ENCODE results near the gene MATCAP1. TPM values are rescaled to one million over a fixed set of nuclear protein-coding genes. Genes with fewer than 3 reads are reported as not detected.

Gene MATCAP1
- total RNA-seq, 4 donors from 2014 or later, result 10.1 to 36.9 (median 12.5) TPM

DNA sequence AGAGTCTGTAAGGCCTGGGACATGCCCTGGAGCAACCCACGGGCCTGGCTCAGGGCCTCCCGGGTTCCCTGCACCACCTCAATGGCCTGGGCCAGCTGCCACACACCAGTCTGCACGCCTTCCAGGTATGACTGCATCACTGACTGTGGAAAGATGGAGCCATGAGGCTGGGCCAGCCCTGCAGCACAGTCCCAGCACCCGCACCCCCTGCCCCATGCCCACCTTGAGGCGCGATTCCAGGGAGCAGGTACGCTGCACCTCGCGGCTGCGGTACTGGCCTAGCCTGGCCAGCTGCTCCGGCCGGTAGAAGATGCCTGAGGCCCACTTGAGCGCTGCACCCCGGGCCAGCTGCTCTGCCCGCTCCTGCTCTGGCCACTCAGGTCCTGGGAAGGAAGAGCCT, 5.0 kb upstream of the MATCAP1 start:
- TF ChIP-seq CTCF (IDR thresholded peaks at IDR 0.05; ENCODE audit: low read depth), result no peak

- TF ChIP-seq CTCF (IDR thresholded peaks at IDR 0.05; ENCODE audit: low read depth), result no peak
Measured at GRCh38 chr16:67188323-67188722, 4.6 kb upstream of the MATCAP1 start.

DNA sequence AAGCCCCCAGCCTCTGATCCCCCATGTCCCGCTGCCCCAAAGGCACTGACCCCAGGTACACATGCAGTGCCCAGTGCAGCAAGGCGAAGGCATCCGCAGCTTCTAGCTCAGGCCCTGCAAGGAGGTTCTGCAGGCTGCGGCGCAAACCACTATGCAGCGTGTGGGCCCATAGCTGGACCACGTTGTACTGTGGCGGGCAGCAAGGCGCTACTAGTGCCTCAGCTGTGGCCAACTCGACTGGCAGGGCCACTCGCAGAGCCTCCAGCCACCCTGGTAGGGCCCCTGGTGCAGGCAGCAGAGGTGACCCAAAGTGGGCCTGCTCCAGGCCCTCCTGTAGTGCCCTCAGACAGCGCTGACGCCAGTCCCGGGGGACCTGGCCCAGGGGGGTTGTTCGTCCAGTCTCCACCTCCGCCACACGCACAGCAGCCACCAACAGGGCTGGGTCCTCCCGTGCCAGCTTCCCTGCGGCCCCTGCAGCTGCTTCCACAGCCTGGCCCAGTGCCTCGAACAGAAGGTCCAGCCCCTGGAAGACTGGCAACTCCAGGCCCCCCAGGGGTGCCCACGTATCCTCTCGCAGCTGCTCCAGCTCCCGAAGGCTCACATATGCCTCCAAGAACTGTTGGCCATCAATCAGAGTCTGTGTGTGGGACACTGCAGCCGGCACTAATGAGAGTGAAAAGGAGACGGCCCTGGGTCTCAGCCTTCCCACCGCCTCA, 3.6 kb upstream of the MATCAP1 start:
- no peak for TF ChIP-seq CTCF (IDR thresholded peaks at IDR 0.05; ENCODE audit: low read depth)

GRCh38 chr16:67186550-67186950, 2.8 kb upstream of the MATCAP1 start:
- no peak for TF ChIP-seq CTCF (IDR thresholded peaks at IDR 0.05; ENCODE audit: low read depth)

DNA sequence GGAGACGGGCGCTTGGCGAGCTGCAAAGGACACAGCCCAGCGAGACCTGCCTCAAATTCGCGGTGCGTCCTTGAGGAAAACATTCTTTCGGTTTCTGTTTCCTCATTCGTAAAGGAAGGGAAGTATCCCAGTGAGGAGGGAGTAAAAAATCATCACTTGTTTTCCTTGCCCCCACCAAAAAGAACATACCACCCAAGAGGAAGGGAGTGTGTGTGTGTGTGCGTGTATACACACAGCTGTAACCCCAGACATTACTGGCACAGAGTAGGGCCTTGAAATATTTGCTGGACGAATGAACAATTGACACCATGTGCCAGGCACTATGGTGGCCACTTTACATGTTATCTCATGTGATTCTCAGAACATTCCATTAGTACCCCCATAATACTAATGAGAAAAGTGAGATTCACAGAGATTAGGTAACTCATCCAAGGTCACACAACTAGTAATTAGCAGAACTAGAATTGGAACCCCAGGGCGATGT, 1.9 kb upstream of the MATCAP1 start:
- TF ChIP-seq CTCF (IDR thresholded peaks at IDR 0.05; ENCODE audit: low read depth), result no peak

- no peak for TF ChIP-seq CTCF (IDR thresholded peaks at IDR 0.05; ENCODE audit: low read depth)
Measured at GRCh38 chr16:67184995-67185650, 1.4 kb upstream of the MATCAP1 start.

- TF ChIP-seq CTCF (IDR thresholded peaks at IDR 0.05; ENCODE audit: low read depth), result no peak
Measured at GRCh38 chr16:67184453-67184994, 761 bp upstream of the MATCAP1 start.

All from subcutaneous adipose tissue (tissue), 4 donors.